A549 (cell line): ENCODE data around the gene MT1H.

Experiments used
- CEBPB ChIP-seq, 2 experiments: fragments of >200 bp in 1 of 2; sonication (Bioruptor Twin) in 1 of 2; formaldehyde crosslinking in 1 of 2; IDR thresholded peaks; 2 replicates each; pipeline ENCODE4 v1.6.1; 2012 to 2016
- CTCF ChIP-seq: fragments of >200 bp; sonication (Bioruptor Twin); formaldehyde crosslinking; IDR thresholded peaks from 3 replicates; pipeline ENCODE4 v1.5.1; 2016
- ESRRA ChIP-seq: fragments of 150-350 bp; IDR thresholded peaks from 2 replicates; pipeline ENCODE4 v1.6.1; 2014; ENCODE audit warnings: mild to moderate bottlenecking, low read length, borderline replicate concordance
- FOXS1 ChIP-seq: fragments of 250-450 bp; sonication (Bioruptor Pico); IDR thresholded peaks from 2 replicates; pipeline ENCODE4 v1.5.0; 2020; ENCODE audit warnings: mild to moderate bottlenecking, moderate library complexity
- JUN ChIP-seq, 2 experiments: fragments of >200 bp; sonication (Bioruptor Twin); formaldehyde crosslinking; IDR thresholded peaks; 2 replicates in 1 of 2; 3 replicates in 1 of 2; pipeline ENCODE4 v1.6.1; 2016 to 2017
- JUNB ChIP-seq: fragments of >200 bp; sonication (Bioruptor Twin); formaldehyde crosslinking; IDR thresholded peaks from 2 replicates; pipeline ENCODE4 v1.6.1; 2016
- POLR2A ChIP-seq: IDR thresholded peaks from 2 replicates; pipeline ENCODE4 v1.6.1; 2012; ENCODE audit warnings: mild to moderate bottlenecking, low read length
- RAD21 ChIP-seq, 2 experiments: fragments of >200 bp in 1 of 2; sonication (Bioruptor Twin) in 1 of 2; formaldehyde crosslinking in 1 of 2; IDR thresholded peaks in 1 of 2; conservative IDR thresholded peaks in 1 of 2; 2 replicates in 1 of 2; 3 replicates in 1 of 2; pipeline ENCODE4 v1.6.1; 2012 to 2018; ENCODE audit warnings: inconsistent platforms in 1 of 2
- REST ChIP-seq: fragments of 200-600 bp; sonication (generic); IDR thresholded peaks from 2 replicates; pipeline ENCODE4 v1.6.1; 2016; ENCODE audit warnings: antibody characterized with exemption, mild to moderate bottlenecking, moderate library complexity
- RFX5 ChIP-seq: fragments of 450-650 bp; IDR thresholded peaks from 2 replicates; pipeline ENCODE4 v1.7.1; 2014; ENCODE audit warnings: antibody characterized with exemption, mild to moderate bottlenecking, moderate library complexity
- SMC3 ChIP-seq: fragments of >200 bp; sonication (Bioruptor Twin); formaldehyde crosslinking; IDR thresholded peaks from 3 replicates; pipeline ENCODE4 v1.6.1; 2018; ENCODE audit warnings: inconsistent platforms
- USF2 ChIP-seq: fragments of 450-650 bp; IDR thresholded peaks from 2 replicates; pipeline ENCODE4 v1.6.1; 2014; ENCODE audit warnings: antibody characterized with exemption

GRCh38 chr16:56673921-56674320 is 4.3 kb downstream of the MT1H start:
- TF ChIP-seq JUNB (no peak), CTCF (peak; percentile 53), FOXS1 (no peak), JUN (IDR thresholded peaks at IDR 0.05) (no peak), POLR2A (no peak), CEBPB (IDR thresholded peaks at IDR 0.05) (no peak), REST (no peak), RFX5 (no peak), RAD21 (conservative IDR thresholded peaks at IDR 0.05 in 1 of 2, IDR thresholded peaks at IDR 0.05 in 1 of 2) (peak; percentile 70 to 77), ESRRA (no peak), SMC3 (peak; percentile 79), USF2 (no peak)
